ENCODE measurements around the gene TRAPPC2L.
"Not testable (repeated sequence)": the region's sequence is repeated elsewhere in the genome, so short reads cannot be mapped to it uniquely, and the experiment has no call there.

GRCh38 chr16:88823646-88824045 is 33.3 kb upstream of the TRAPPC2L start:
- not testable (repeated sequence) for TF ChIP-seq POLR2A, POU2F2, POLR2AphosphoS5 (IDR thresholded peaks at IDR 0.05; ENCODE audit: low read depth, low read length)
